GM19328 (cell line): ENCODE measurements around the gene ENTPD2.
"Not testable (repeated sequence)": the region's sequence is repeated elsewhere in the genome, so short reads cannot be mapped to it uniquely, and the experiment has no call there.

ENCODE experiments used
- ATAC-seq: cut with Tn5 transposase; IDR thresholded peaks from one replicate; pipeline ENCODE4 v1.9.1; 2021; ENCODE audit warnings: mild to moderate bottlenecking, moderate library complexity; ENCODE audit not compliant: unreplicated experiment

Gene ENTPD2

GRCh38 chr9:137048655-137049543, 5.0 kb downstream of the ENTPD2 start:
- no peak for ATAC-seq

- ATAC-seq: no peak
Observed at GRCh38 chr9:137046088-137046787, 7.6 kb downstream of the ENTPD2 start, which contains the start of gene NPDC1. NPDC1 (minus strand) TSS chr9:137046177; CDS start chr9:137045989, 188 bp downstream.

- ATAC-seq: no peak
Observed at GRCh38 chr9:137045294-137046087, 8.4 kb downstream of the ENTPD2 start.

GRCh38 chr9:137044502-137045177, 9.2 kb downstream of the ENTPD2 start:
- no peak for ATAC-seq

GRCh38 chr9:137044037-137044436, 9.8 kb downstream of the ENTPD2 start:
- no peak for ATAC-seq

GRCh38 chr9:137042751-137043727, 10.8 kb downstream of the ENTPD2 start:
- no peak for ATAC-seq

GRCh38 chr9:137041124-137041523, 12.7 kb downstream of the ENTPD2 start:
- ATAC-seq: no peak

- no peak for ATAC-seq
Observed at GRCh38 chr9:137040568-137040967, 13.3 kb downstream of the ENTPD2 start.

- ATAC-seq: no peak
Observed at GRCh38 chr9:137039611-137040366, 14.1 kb downstream of the ENTPD2 start.

GRCh38 chr9:137038916-137039315, 14.9 kb downstream of the ENTPD2 start:
- ATAC-seq: no peak

GRCh38 chr9:137037483-137037882, 16.4 kb downstream of the ENTPD2 start:
- ATAC-seq: no peak

- ATAC-seq: no peak
Observed at GRCh38 chr9:137037035-137037434, 16.8 kb downstream of the ENTPD2 start.

GRCh38 chr9:137035937-137036336, 17.9 kb downstream of the ENTPD2 start:
- ATAC-seq: no peak

- ATAC-seq: no peak
Observed at GRCh38 chr9:137035507-137035834, 18.4 kb downstream of the ENTPD2 start.

- ATAC-seq: no peak
Observed at GRCh38 chr9:137034709-137035506, 19.0 kb downstream of the ENTPD2 start.

GRCh38 chr9:137034039-137034708, 19.7 kb downstream of the ENTPD2 start:
- ATAC-seq: no peak

- ATAC-seq: not testable (repeated sequence)
Observed at GRCh38 chr9:137033481-137033880, 20.4 kb downstream of the ENTPD2 start.
